CD4-positive, alpha-beta T cell treated with Interferon alpha-2 for 1 hour (primary cell): Measurements from ENCODE around the gene CDKL4.
"Not testable (repeated sequence)": the region's sequence is repeated elsewhere in the genome, so short reads cannot be mapped to it uniquely, and the experiment has no call there.

Experiments used
- DNase-seq, 2 donors: peaks; one replicate each; pipeline ENCODE4 v3.0.0-alpha.2; 2020 to 2022

Gene CDKL4

GRCh38 chr2:39140948-39141333 lies 102.8 kb downstream of the CDKL4 start:
- DNase-seq: not testable (repeated sequence)

- DNase-seq: no peak
Measured at GRCh38 chr2:39140322-39140847, 103.4 kb downstream of the CDKL4 start.

GRCh38 chr2:39139511-39140237 lies 104.1 kb downstream of the CDKL4 start:
- DNase-seq: no peak

- DNase-seq: no peak
Measured at GRCh38 chr2:39138837-39139211, 104.9 kb downstream of the CDKL4 start.

GRCh38 chr2:39138187-39138836 lies 105.5 kb downstream of the CDKL4 start:
- DNase-seq: not testable (repeated sequence)

- no peak for DNase-seq
Measured at GRCh38 chr2:39136799-39137198, 107.0 kb downstream of the CDKL4 start.

- no peak for DNase-seq
Measured at GRCh38 chr2:39135690-39136259, 108.0 kb downstream of the CDKL4 start.

GRCh38 chr2:39133215-39133851 lies 110.4 kb downstream of the CDKL4 start:
- no peak for DNase-seq

- peak; percentile 69 to 86 for DNase-seq
Measured at GRCh38 chr2:39128919-39129391, 114.8 kb downstream of the CDKL4 start.

- peak; percentile 14 to 59 for DNase-seq
Measured at GRCh38 chr2:39127973-39128372, 115.8 kb downstream of the CDKL4 start.
